HCT116 (cell line): ENCODE results near the gene ACSL3.

ENCODE experiments used
- EZH2 ChIP-seq: fragments of 200-600 bp; sonication (generic); IDR thresholded peaks from 2 replicates; pipeline ENCODE4 v1.6.1; 2017; ENCODE audit warnings: antibody characterized with exemption, mixed run types
- EZH2phosphoT487 ChIP-seq: fragments of 200-600 bp; IDR thresholded peaks from 2 replicates; pipeline ENCODE4 v1.6.1; 2018; ENCODE audit warnings: antibody characterized with exemption, borderline replicate concordance
- POLR2A ChIP-seq: IDR thresholded peaks from 2 replicates; pipeline ENCODE4 v1.7.0; 2011; ENCODE audit warnings: borderline replicate concordance; ENCODE audit not compliant: insufficient read depth, insufficient read length; ENCODE audit errors: extremely low read depth
- SIN3A ChIP-seq: IDR thresholded peaks from 2 replicates; pipeline ENCODE4 v1.6.1; 2012; ENCODE audit warnings: low read depth

DNA sequence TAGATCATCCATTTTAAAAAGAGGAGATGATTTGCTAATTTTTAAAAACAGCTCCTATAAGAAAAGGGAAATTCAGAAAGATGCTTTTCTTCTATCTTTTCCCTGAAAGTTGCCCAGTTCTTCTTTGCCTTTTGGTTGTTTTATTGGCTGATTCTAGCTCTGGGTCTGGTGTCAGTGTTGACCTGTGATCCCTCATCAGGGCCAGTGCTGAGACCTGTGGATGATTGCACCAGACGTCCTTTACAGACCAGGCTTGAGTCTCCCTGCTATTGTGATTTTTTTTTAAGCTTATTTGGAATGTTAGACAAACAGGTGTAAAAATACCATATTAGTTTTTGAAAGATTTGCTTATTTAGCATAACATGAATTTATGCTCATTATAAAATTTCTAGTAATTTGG lies 88.2 kb downstream of the ACSL3 start:
- TF ChIP-seq EZH2phosphoT487: no peak
- no peak for TF ChIP-seq POLR2A
- TF ChIP-seq EZH2: no peak
- TF ChIP-seq SIN3A: no peak
